Neuronal stem cell (in vitro differentiated cells): ENCODE measurements around the gene ARHGAP12.

Experiments
- DNase-seq: peaks from one replicate; pipeline ENCODE4 v3.0.0-alpha.2; 2013; ENCODE audit warnings: low spot score
- H2AFZ ChIP-seq: one replicate; pipeline ENCODE4 v1.6.1; 2013; ENCODE audit warnings: mild to moderate bottlenecking, low read length, inconsistent platforms
- H2AK5ac ChIP-seq: 2 replicates; pipeline ENCODE4 v1.6.1; 2013; ENCODE audit warnings: low read depth, mild to moderate bottlenecking, inconsistent platforms, low read length, moderate library complexity, mixed read lengths
- H2BK120ac ChIP-seq: 2 replicates; pipeline ENCODE4 v1.6.1; 2013; ENCODE audit warnings: low read depth, mild to moderate bottlenecking, inconsistent platforms, low read length, moderate library complexity, mixed read lengths
- H2BK12ac ChIP-seq: one replicate; pipeline ENCODE4 v1.6.1; 2013; ENCODE audit warnings: low read length, inconsistent platforms
- H2BK15ac ChIP-seq: 2 replicates; pipeline ENCODE4 v1.6.1; 2013; ENCODE audit warnings: mild to moderate bottlenecking, low read length, inconsistent platforms, mixed read lengths
- H2BK5ac ChIP-seq: one replicate; pipeline ENCODE4 v1.6.1; 2013; ENCODE audit warnings: inconsistent platforms, mild to moderate bottlenecking, low read length, moderate library complexity
- H3K14ac ChIP-seq: one replicate; pipeline ENCODE4 v1.6.1; 2013; ENCODE audit warnings: low read length, inconsistent platforms
- H3K18ac ChIP-seq: 2 replicates; pipeline ENCODE4 v1.6.1; 2013; ENCODE audit warnings: low read length, inconsistent platforms
- H3K23ac ChIP-seq: 2 replicates; pipeline ENCODE4 v1.6.1; 2013; ENCODE audit warnings: low read depth, mild to moderate bottlenecking, mixed read lengths, low read length, inconsistent platforms; ENCODE audit not compliant: poor library complexity
- H3K27ac ChIP-seq: replicated peaks from 3 replicates; pipeline ENCODE4 v1.5.1; 2013; ENCODE audit warnings: low read length, inconsistent platforms
- H3K27me3 ChIP-seq, 3 experiments: 2 replicates each; pipeline ENCODE4 v1.6.1; 2013; ENCODE audit warnings: low read length in 3 of 3, mild to moderate bottlenecking in 2 of 3, inconsistent platforms in 1 of 3, low read depth in 1 of 3, mixed read lengths in 1 of 3, moderate library complexity in 1 of 3; ENCODE audit not compliant: control insufficient read depth in 3 of 3, insufficient read depth in 3 of 3
- H3K36me3 ChIP-seq, 2 donors: replicated peaks in 1 of 2; 2 replicates each; pipeline ENCODE4 v1.6.1; 2013; ENCODE audit warnings: low read length in 2 of 2; ENCODE audit not compliant: control insufficient read depth in 2 of 2, insufficient read depth in 2 of 2
- H3K4ac ChIP-seq: 2 replicates; pipeline ENCODE4 v1.6.1; 2013; ENCODE audit warnings: inconsistent platforms, mild to moderate bottlenecking, low read length, moderate library complexity
- H3K4me1 ChIP-seq, 2 donors: 1 replicate in 1 of 2; 2 replicates in 1 of 2; pipeline ENCODE4 v1.6.1; 2013; ENCODE audit warnings: low read length in 2 of 2, low read depth in 1 of 2; ENCODE audit not compliant: control insufficient read depth in 2 of 2, insufficient read depth in 1 of 2
- H3K4me2 ChIP-seq: one replicate; pipeline ENCODE4 v1.6.1; 2013; ENCODE audit warnings: mild to moderate bottlenecking, low read length, inconsistent platforms; ENCODE audit not compliant: insufficient read depth, poor library complexity, severe bottlenecking
- H3K4me3 ChIP-seq, 2 donors: 2 replicates each; pipeline ENCODE4 v1.5.1; 2013; ENCODE audit warnings: low read length in 2 of 2, mild to moderate bottlenecking in 2 of 2, inconsistent platforms in 1 of 2, moderate library complexity in 1 of 2
- H3K79me1 ChIP-seq: one replicate; pipeline ENCODE4 v1.6.1; 2013; ENCODE audit warnings: low read depth, mild to moderate bottlenecking, inconsistent platforms, low read length, moderate library complexity
- H3K9ac ChIP-seq: one replicate; pipeline ENCODE4 v1.6.1; 2013; ENCODE audit warnings: mild to moderate bottlenecking, low read depth, low read length, inconsistent platforms; ENCODE audit not compliant: poor library complexity
- H3K9me3 ChIP-seq, 2 donors: replicated peaks in 1 of 2; 2 replicates each; pipeline versions ENCODE3 to v1.6.1; 2013; ENCODE audit warnings: low read length in 2 of 2, mild to moderate bottlenecking in 2 of 2, inconsistent platforms in 1 of 2, low read depth in 1 of 2, mixed read lengths in 1 of 2, moderate library complexity in 1 of 2; ENCODE audit not compliant: control insufficient read depth in 2 of 2, insufficient read depth in 1 of 2
- H4K8ac ChIP-seq: one replicate; pipeline ENCODE4 v1.6.1; 2013; ENCODE audit warnings: low read depth, mild to moderate bottlenecking, inconsistent platforms, low read length, moderate library complexity
- H4K91ac ChIP-seq: one replicate; pipeline ENCODE4 v1.6.1; 2013; ENCODE audit warnings: low read length, low read depth, mild to moderate bottlenecking, inconsistent platforms; ENCODE audit not compliant: poor library complexity
- WGBS, 2 donors: extraction: QIAGEN DNeasy Blood & Tissue Kit; methylation state at CpG; one replicate each; pipeline ENCODE4 v1.1.7; 2013; ENCODE audit warnings: missing lambda C conversion rate in 2 of 2, mixed read lengths in 1 of 2; ENCODE audit not compliant: insufficient read length in 2 of 2, insufficient replicate concordance in 1 of 2; ENCODE audit errors: extremely low coverage in 2 of 2; 5-methylcytosine and 5-hydroxymethylcytosine counted together

Gene ARHGAP12

DNA sequence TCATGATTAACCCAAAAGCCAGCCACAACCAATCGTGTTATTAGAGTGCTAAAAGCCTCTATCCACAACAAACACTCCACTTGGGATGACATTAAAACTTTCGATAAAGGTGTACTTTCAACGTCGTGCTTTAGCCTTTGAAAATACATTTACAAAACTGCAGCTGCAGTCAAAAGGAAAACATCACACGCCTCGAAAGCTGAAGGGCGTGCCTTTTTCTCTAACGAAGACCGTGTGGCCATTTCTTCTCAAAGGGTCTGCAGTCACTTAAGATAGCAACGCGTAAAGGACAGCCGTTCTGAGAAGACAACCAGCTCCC, 1.1 kb downstream of the ARHGAP12 start:
- peak overlapping the region; percentile 96 for H3K23ac ChIP-seq
- peak overlapping the region; percentile 100 for H3K4me2 ChIP-seq
- no peak for DNase-seq

GRCh38 chr10:31926765-31927564, 1.7 kb downstream of the ARHGAP12 start:
- peaks cover 4% of the 10 kb centered on the region for H3K79me1 ChIP-seq
- no peak overlapping the region for H3K27ac ChIP-seq
- H3K4me3 ChIP-seq, result peak overlapping the region; percentile 88 to 100
- H3K23ac ChIP-seq, result no peak overlapping the region
- no peak for DNase-seq
- H3K4me1 ChIP-seq, result peaks cover 4 to 14% of the 10 kb centered on the region in 2 donors
- H3K18ac ChIP-seq, result no peak overlapping the region
- H3K4me2 ChIP-seq, result peak overlapping the region; percentile 100
- H4K91ac ChIP-seq, result no peak overlapping the region
- WGBS, 2 donors, result no CpG with 5 or more reads among the region's 22 CpGs
- no peak overlapping the region for H2BK120ac ChIP-seq
- H2AK5ac ChIP-seq, result no peak overlapping the region
- H3K9me3 ChIP-seq, result peaks cover 0 to 11% of the 10 kb centered on the region in 2 donors
- no peaks in the 10 kb centered on the region for H3K27me3 ChIP-seq
- H2BK12ac ChIP-seq, result no peak overlapping the region
- no peak overlapping the region for H2BK15ac ChIP-seq
- no peak overlapping the region for H2BK5ac ChIP-seq
- no peaks in the 10 kb centered on the region for H3K36me3 ChIP-seq
- H3K9ac ChIP-seq, result no peak overlapping the region
- H2AFZ ChIP-seq, result peak overlapping the region; percentile 99
- no peak overlapping the region for H4K8ac ChIP-seq
- no peak overlapping the region for H3K14ac ChIP-seq
- H3K4ac ChIP-seq, result no peak overlapping the region

More for the DNA sequence above, 1.1 kb downstream of the ARHGAP12 start:
- Histone ChIP-seq H2BK120ac (no peak overlapping the region), H3K9me3 (peaks cover 0 to 11% of the 10 kb centered on the region in 2 donors), H3K18ac (peak overlapping the region; percentile 96), H3K27ac (no peak overlapping the region), H3K4me3 (peak overlapping the region; percentile 88 to 100), H3K79me1 (peaks cover 4% of the 10 kb centered on the region), H3K36me3 (no peaks in the 10 kb centered on the region), H3K14ac (no peak overlapping the region), H3K27me3 (no peaks in the 10 kb centered on the region), H2BK5ac (peak overlapping the region; percentile 90), H2BK15ac (no peak overlapping the region), H2AFZ (peak overlapping the region; percentile 99), H2BK12ac (no peak overlapping the region), H4K91ac (no peak overlapping the region), H2AK5ac (no peak overlapping the region), H3K4ac (peak overlapping the region; percentile 6), H3K4me1 (peaks cover 4 to 14% of the 10 kb centered on the region in 2 donors), H4K8ac (no peak overlapping the region), H3K9ac (peak overlapping the region; percentile 21)
- no CpG with 5 or more reads among the region's 12 CpGs for WGBS, 2 donors

- no peak overlapping the region for H4K8ac ChIP-seq
- H3K27ac ChIP-seq, result no peak overlapping the region
- H3K9ac ChIP-seq, result no peak overlapping the region
- no peak overlapping the region for H3K23ac ChIP-seq
- no peak overlapping the region for H3K4ac ChIP-seq
- peaks cover 0 to 11% of the 10 kb centered on the region in 2 donors for H3K9me3 ChIP-seq
- H3K4me3 ChIP-seq, result peak overlapping the region in 1 of 2 donors; percentile 88
- H3K27me3 ChIP-seq, result no peaks in the 10 kb centered on the region
- peaks cover 4% of the 10 kb centered on the region for H3K79me1 ChIP-seq
- no peak overlapping the region for H2BK5ac ChIP-seq
- no peak overlapping the region for H2AFZ ChIP-seq
- no peak overlapping the region for H3K18ac ChIP-seq
- no peak overlapping the region for H2BK120ac ChIP-seq
- H3K4me2 ChIP-seq, result no peak overlapping the region
- no peak overlapping the region for H3K14ac ChIP-seq
- no peak overlapping the region for H2AK5ac ChIP-seq
- H2BK12ac ChIP-seq, result no peak overlapping the region
- DNase-seq, result no peak
- H4K91ac ChIP-seq, result no peak overlapping the region
- H3K36me3 ChIP-seq, result no peaks in the 10 kb centered on the region
- no peak overlapping the region for H2BK15ac ChIP-seq
- peaks cover 4 to 14% of the 10 kb centered on the region in 2 donors for H3K4me1 ChIP-seq
- no CpG with 5 or more reads among the region's 5 CpGs for WGBS, 2 donors
Measured at GRCh38 chr10:31926160-31926559, 2.5 kb downstream of the ARHGAP12 start.

DNA sequence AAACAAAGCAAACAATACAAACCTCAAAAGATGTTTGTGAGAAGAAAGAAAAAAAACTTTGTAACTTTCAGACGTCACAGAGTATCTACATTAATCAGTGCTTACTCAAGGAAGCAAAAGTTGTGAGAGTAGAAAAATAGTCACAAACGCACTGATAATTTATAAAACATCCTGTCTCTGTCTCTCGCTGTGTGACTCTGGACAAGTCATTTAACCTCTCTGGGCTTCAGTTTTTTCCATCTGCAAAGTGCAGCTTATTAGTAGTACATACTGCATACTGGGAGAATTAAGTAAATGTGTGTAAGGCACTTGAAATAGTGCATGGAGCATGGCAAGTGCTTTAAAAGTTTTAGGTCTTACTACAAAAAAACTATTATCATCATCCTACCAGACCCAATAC, 3.8 kb downstream of the ARHGAP12 start:
- Histone ChIP-seq H2BK15ac (no peak overlapping the region), H2AK5ac (no peak overlapping the region), H3K36me3 (no peaks in the 10 kb centered on the region), H3K4me2 (no peak overlapping the region), H3K27ac (no peak overlapping the region), H3K4ac (no peak overlapping the region), H3K4me1 (peaks cover 4 to 9% of the 10 kb centered on the region in 2 donors), H2BK120ac (no peak overlapping the region), H3K14ac (no peak overlapping the region), H2BK12ac (no peak overlapping the region), H3K23ac (no peak overlapping the region), H3K9me3 (peaks cover 0 to 11% of the 10 kb centered on the region in 2 donors), H4K8ac (no peak overlapping the region), H4K91ac (no peak overlapping the region), H3K4me3 (no peak overlapping the region), H2AFZ (no peak overlapping the region), H2BK5ac (no peak overlapping the region), H3K9ac (no peak overlapping the region), H3K79me1 (peaks cover 4% of the 10 kb centered on the region), H3K18ac (no peak overlapping the region), H3K27me3 (no peaks in the 10 kb centered on the region)
- WGBS, 2 donors, result no CpG with 5 or more reads among the region's 3 CpGs
- no peak for DNase-seq
